ENCODE measurements around the gene OGDHL.

The OGDHL gene

GRCh38 chr10:49688920-49689319 lies 73.2 kb downstream of the OGDHL start:
- DNase-seq: no peak
- Mint-ChIP-seq H3K4me1 (peaks cover 38% of the 10 kb centered on the region), H3K36me3 (ENCODE audit: low read depth) (no peaks in the 10 kb centered on the region), H3K9me3 (peaks cover 48% of the 10 kb centered on the region), H3K27me3 (ENCODE audit: low read depth, poor library complexity) (peaks cover 89% of the 10 kb centered on the region), H3K4me3 (no peak overlapping the region), H3K27ac (no peak overlapping the region)
- TF ChIP-seq CTCF (IDR thresholded peaks at IDR 0.05): no peak

- DNase-seq: no peak
- Mint-ChIP-seq H3K36me3 (ENCODE audit: low read depth) (no peaks in the 10 kb centered on the region), H3K4me1 (peaks cover 38% of the 10 kb centered on the region), H3K4me3 (no peak overlapping the region), H3K27me3 (ENCODE audit: low read depth, poor library complexity) (peaks cover 88% of the 10 kb centered on the region), H3K27ac (no peak overlapping the region), H3K9me3 (peaks cover 45% of the 10 kb centered on the region)
- no peak for TF ChIP-seq CTCF (IDR thresholded peaks at IDR 0.05)
These were observed 73.8 kb downstream of the OGDHL start for GRCh38 chr10:49688261-49688846.

- no peak overlapping the region for H3K27ac Mint-ChIP-seq
- no peak for DNase-seq
- peaks cover 38% of the 10 kb centered on the region for H3K4me1 Mint-ChIP-seq
- H3K4me3 Mint-ChIP-seq: no peak overlapping the region
- peaks cover 81% of the 10 kb centered on the region for H3K27me3 Mint-ChIP-seq (ENCODE audit: low read depth, poor library complexity)
- H3K9me3 Mint-ChIP-seq: peaks cover 50% of the 10 kb centered on the region
- H3K36me3 Mint-ChIP-seq (ENCODE audit: low read depth): no peaks in the 10 kb centered on the region
- TF ChIP-seq CTCF (IDR thresholded peaks at IDR 0.05): no peak
These were observed 75.5 kb downstream of the OGDHL start for GRCh38 chr10:49686651-49687050.
